Stimulated activated CD8-positive, alpha-beta memory T cell treated with anti-CD3 and anti-CD28 coated beads, Interleukin-4, amount 100 ng/mL, for 4 hours (primary cell): ENCODE results near the gene SMARCC1.

ENCODE experiments used
- DNase-seq, 2 donors: peaks; one replicate each; pipeline ENCODE4 v3.0.0-alpha.2; 2020; ENCODE audit warnings: low read depth in 2 of 2, low spot score in 1 of 2

The SMARCC1 gene

DNA sequence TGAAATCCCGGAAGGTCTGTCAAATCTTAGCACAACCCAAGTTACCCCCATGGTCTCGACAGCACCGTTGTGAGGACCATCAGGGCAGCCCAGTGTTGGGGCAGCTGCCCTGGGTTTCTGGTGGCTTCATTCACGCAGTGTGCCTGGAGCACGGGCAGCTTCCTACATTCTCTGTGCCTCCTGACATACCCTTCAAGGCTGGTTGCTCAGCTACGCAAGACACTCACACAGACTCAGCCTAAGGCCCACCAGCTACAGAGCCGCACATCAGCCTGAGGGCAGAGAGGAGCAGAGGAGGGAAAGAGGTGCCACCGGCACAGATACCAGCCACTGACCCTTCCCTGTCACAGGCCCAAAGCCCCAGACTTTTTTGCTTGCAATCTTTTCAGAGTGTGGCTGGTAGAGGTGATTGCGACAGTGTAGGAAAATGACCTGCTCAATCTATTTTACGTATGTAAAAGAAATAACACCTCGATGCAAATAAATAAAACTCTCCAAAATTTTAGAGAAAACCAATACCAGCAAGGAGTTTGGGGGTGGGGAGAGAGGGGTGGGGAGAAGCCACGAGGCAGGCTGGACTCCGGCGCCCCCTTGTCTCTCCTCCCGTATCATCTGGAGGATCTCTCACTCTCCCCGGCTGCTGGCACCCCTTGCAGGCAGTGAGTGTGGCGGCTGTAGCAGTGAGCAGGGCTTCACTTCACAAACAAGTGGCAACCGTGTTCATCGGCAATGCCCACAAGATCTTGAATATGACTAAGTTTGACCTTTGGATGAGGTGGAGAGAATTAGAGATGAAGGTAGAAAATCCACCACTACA lies 215.8 kb downstream of the SMARCC1 start:
- DNase-seq: no peak

DNA sequence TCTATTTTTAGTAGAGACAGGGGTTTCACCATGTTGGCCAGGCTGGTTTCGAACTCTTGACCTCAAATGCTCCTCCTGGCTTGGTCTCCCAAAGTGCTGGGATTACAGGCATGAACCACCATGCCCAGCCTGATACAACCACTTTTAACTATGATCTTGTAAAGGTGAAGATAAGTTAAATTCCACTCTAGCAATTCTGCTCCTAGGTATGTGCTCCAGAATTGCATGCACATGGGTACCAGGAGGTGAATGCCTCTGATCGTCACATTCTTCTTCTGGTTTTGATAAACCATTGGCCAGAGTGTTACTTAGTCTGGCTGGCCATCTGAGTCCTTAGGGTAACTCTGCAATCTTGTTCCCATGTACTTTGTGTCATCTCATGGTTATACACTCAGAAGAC lies 225.3 kb downstream of the SMARCC1 start:
- no peak for DNase-seq

DNA sequence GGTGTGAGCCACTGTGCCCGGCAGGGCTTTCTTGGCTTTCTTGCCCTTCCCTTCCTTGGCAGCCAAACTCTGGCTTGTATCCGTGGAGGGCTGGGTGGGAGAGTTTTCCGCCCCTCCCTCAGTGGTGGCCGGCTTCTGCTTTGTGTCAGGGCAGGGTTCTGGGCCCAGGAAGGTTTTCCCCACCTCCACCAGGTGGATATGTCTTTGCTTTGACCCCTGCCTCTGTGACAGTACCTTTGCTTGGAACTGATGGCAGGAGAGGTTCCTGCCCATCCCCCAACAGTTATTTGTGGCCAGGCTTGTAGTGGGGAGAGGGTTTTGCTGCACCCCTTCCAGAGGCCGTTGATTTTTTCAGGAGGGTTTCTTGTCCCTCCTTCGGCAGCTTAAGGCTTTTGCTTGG lies 227.4 kb downstream of the SMARCC1 start:
- DNase-seq: no peak

DNA sequence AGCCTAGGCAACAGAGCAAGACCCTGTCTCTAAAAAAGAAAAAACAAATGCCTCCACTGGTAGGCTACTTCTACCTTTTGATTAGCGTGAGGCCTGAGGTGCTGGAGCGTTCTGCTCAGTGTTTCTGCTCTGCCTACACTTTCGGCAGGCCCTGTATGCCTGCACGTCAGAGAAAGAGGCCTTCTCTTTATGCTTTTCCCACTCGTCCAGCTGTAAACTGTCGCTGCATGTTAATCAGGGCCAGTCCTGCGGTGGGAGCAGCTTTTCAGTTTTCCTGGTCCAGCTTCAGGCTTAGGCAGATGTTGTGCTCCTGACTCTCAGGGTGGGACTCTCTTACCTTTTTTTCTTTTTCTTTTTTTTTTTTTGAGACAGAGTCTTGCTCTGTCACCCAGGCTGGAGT lies 228.3 kb downstream of the SMARCC1 start:
- no peak for DNase-seq

DNA sequence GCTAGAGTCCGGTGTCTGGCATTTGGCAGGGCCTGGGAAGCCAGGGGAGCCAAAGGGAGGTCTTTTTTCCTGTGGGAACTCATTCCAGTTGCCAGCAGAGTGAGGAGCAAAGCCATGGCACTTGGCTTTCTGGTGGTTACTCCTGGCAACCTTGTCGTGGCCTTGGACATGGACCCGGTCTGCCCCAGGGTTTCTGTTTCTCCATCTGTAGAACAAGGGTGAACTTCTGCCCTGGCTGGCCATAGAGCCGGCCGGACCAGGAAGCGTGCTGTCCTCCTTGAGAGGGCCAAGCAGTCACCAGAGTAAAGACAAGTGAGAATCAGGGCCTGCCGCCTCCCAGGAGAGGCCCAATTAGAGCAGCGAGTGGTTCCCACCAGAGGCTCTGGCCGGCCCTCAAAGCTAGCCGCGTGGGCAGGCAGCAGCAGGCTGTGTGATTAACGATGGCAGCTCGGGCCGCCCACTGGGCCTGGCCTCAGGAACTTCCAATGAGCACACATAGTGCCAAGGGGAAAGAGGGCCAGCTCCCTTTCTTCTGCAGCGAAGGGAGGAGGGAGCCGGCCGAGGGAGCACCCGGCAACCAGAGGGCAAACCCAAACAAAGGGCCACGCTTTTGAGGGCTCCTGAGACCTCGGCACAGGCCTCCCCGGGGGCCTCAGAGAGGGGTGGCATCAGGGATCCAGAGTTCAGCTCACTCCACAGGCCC lies 239.1 kb downstream of the SMARCC1 start:
- no peak for DNase-seq

DNA sequence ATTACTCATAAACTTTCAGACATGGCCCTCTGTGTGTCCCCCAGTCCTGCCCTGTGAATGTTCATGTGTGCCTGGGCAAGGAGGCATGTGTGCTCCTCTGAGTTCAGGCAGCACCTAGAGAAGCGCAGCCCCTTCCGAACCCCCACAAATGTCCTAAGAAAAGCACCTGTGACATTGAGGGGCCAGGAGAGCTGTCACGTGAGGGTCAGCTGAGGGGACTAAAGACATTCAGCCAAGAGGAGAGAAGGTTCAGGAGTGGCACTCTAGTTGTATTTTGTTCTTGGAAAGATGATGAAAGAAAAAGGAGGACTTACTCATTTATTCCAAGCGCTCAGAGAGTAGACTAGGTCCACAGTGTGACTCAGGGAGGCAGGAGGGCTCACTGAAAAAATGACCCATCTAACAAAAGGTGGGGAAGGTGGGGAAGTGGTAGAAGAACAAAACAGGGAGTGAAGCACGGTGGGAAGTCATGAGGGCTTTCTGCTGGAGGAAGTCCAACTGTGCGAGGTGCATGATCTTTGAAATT lies 240.0 kb downstream of the SMARCC1 start:
- no peak for DNase-seq

DNA sequence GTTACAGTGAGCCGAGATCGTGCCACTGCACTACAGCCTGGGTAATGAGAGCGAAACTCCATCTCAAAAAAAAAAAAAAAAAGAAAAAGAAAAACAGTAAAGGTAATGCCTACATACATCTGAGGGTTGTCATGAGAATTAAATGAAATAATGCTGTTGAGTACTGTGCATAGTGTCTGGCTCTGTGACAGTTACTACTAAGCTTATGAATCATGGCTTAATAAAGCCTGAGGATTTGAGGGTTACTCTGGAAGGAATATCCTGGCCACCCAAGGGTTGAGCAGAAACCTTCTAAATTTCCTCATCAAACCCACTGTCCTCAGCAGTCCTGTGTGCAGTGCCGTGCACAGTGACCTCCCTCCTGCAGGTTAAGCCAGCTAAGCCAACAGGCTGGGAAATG lies 241.4 kb downstream of the SMARCC1 start:
- no peak for DNase-seq

DNA sequence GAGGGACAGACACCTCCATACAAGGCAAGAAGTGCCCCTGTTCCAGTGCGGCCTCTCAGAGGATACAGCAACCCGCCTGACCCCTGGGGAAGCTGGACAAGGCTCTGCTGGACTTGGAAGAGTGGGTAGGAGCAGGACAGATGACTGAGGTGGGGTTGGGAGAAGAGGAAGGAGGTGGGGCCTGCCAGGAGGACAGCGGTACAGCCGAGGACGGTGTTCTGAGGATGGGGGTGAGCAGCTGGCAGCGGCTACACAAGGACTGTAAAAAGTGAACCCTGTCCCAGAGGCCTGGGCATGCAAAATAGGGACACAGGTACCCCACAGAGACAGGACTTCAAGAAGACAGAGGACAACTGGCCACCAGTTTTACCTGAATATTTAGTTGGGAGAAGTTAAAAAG lies 244.7 kb downstream of the SMARCC1 start:
- DNase-seq: no peak

DNA sequence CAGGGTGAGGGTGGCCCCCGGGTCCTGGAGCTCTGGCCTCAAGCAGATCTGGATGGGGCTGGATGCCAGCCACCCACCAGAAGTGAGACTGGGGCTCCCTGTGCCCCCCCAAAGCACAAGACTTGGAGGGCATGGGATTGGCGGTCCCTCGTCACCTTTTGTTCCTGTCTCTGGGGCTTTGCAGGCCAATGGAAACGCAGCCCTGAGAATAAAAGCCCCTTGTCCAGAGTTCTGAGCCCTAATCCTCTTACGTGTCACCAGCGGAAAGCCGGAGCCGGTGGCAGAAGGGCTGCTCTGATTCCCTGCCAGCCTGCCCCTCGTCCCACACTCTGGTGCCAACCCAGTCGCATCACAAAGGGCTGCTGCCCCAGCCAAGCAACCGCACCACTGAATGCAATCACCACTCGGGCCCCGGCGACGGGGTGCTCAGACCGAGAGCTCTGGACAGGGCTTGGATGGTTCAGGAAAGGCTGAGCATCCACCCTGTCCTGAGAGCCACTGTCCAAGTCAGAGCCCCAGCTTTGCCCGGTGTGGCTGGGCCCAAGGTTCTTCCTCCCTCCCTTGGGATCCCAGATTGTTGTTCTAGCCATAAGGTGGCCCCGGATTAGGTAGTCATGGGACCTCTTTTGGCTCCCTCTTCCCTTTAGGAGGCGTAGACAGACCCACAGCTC lies 245.3 kb downstream of the SMARCC1 start:
- no peak for DNase-seq
